Neural cell (in vitro differentiated cells): ENCODE measurements around the gene SATL1.
"Not testable (repeated sequence)": the region's sequence is repeated elsewhere in the genome, so short reads cannot be mapped to it uniquely, and the experiment has no call there.

Experiments used
- EP300 ChIP-seq: fragments of 450-650 bp; conservative IDR thresholded peaks from 2 replicates; pipeline ENCODE4 v1.6.1; 2014; ENCODE audit warnings: antibody characterized with exemption, mild to moderate bottlenecking, moderate library complexity; ENCODE audit not compliant: poor library complexity, severe bottlenecking
- EZH2 ChIP-seq: fragments of 200-600, 300-800 bp; shearing (Covaris generic), sonication (generic); IDR thresholded peaks from 2 replicates; pipeline ENCODE4 v1.6.1; 2014; ENCODE audit warnings: antibody characterized with exemption, low read length, borderline replicate concordance, mild to moderate bottlenecking; ENCODE audit not compliant: insufficient read depth, poor library complexity, severe bottlenecking
- MXI1 ChIP-seq: fragments of 450-650 bp; conservative IDR thresholded peaks from 2 replicates; pipeline ENCODE4 v1.6.1; 2014; ENCODE audit warnings: antibody characterized with exemption, mild to moderate bottlenecking; ENCODE audit not compliant: poor library complexity, severe bottlenecking
- POLR2AphosphoS5 ChIP-seq: IDR thresholded peaks from 2 replicates; pipeline ENCODE4 v1.6.1; 2012
- RAD21 ChIP-seq: fragments of 450-650 bp; conservative IDR thresholded peaks from 2 replicates; pipeline ENCODE4 v1.6.1; 2014; ENCODE audit warnings: antibody characterized with exemption, mild to moderate bottlenecking, moderate library complexity
- SMC3 ChIP-seq: fragments of 450-650 bp; conservative IDR thresholded peaks from 2 replicates; pipeline ENCODE4 v1.6.1; 2014; ENCODE audit warnings: antibody characterized with exemption, mild to moderate bottlenecking, moderate library complexity; ENCODE audit not compliant: poor library complexity
- TAF1 ChIP-seq: IDR thresholded peaks from 2 replicates; pipeline ENCODE4 v1.6.1; 2012; ENCODE audit warnings: low read depth
- TF ChIP-seq, protein P1 (sequence below): fragments of 450-650 bp; IDR thresholded peaks from 2 replicates; pipeline ENCODE4 v1.5.1; 2014; ENCODE audit warnings: antibody characterized with exemption, mild to moderate bottlenecking, moderate library complexity; ENCODE audit not compliant: poor library complexity, severe bottlenecking
- TF ChIP-seq, protein P2 (sequence below): IDR thresholded peaks from 2 replicates; pipeline ENCODE4 v1.6.1; 2012; ENCODE audit warnings: borderline replicate concordance

DNA sequence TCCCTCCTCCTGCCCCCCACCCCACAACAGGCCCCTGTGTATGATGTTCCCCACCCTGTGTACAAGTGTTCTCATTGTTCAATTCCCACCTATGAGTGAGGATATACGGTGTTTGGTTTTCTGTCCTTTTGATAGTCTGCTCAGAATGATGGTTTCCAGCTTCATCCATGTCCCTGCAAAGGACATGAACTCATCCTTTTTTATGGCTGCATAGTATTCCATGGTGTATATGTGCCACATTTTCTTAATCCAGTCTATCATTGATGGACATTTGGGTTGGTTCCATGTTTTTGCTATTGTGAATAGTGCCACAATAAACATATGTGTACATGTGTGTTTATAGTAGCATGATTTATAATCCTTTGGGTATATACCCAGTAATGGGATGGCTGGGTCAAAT, 166.3 kb downstream of the SATL1 start:
- not testable (repeated sequence) for TF ChIP-seq MXI1, TAF1, POLR2AphosphoS5, RAD21, EP300, SMC3, EZH2
- TF ChIP-seq, protein P1, sequence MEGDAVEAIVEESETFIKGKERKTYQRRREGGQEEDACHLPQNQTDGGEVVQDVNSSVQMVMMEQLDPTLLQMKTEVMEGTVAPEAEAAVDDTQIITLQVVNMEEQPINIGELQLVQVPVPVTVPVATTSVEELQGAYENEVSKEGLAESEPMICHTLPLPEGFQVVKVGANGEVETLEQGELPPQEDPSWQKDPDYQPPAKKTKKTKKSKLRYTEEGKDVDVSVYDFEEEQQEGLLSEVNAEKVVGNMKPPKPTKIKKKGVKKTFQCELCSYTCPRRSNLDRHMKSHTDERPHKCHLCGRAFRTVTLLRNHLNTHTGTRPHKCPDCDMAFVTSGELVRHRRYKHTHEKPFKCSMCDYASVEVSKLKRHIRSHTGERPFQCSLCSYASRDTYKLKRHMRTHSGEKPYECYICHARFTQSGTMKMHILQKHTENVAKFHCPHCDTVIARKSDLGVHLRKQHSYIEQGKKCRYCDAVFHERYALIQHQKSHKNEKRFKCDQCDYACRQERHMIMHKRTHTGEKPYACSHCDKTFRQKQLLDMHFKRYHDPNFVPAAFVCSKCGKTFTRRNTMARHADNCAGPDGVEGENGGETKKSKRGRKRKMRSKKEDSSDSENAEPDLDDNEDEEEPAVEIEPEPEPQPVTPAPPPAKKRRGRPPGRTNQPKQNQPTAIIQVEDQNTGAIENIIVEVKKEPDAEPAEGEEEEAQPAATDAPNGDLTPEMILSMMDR, result not testable (repeated sequence)
- TF ChIP-seq, protein P2, sequence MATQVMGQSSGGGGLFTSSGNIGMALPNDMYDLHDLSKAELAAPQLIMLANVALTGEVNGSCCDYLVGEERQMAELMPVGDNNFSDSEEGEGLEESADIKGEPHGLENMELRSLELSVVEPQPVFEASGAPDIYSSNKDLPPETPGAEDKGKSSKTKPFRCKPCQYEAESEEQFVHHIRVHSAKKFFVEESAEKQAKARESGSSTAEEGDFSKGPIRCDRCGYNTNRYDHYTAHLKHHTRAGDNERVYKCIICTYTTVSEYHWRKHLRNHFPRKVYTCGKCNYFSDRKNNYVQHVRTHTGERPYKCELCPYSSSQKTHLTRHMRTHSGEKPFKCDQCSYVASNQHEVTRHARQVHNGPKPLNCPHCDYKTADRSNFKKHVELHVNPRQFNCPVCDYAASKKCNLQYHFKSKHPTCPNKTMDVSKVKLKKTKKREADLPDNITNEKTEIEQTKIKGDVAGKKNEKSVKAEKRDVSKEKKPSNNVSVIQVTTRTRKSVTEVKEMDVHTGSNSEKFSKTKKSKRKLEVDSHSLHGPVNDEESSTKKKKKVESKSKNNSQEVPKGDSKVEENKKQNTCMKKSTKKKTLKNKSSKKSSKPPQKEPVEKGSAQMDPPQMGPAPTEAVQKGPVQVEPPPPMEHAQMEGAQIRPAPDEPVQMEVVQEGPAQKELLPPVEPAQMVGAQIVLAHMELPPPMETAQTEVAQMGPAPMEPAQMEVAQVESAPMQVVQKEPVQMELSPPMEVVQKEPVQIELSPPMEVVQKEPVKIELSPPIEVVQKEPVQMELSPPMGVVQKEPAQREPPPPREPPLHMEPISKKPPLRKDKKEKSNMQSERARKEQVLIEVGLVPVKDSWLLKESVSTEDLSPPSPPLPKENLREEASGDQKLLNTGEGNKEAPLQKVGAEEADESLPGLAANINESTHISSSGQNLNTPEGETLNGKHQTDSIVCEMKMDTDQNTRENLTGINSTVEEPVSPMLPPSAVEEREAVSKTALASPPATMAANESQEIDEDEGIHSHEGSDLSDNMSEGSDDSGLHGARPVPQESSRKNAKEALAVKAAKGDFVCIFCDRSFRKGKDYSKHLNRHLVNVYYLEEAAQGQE, result not testable (repeated sequence)
